OCI-LY1 (cell line): ENCODE data around the gene SLC31A1.

Experiments
- H2AFZ ChIP-seq: fragments of 200-600 bp; sonication (generic), shearing (Covaris generic); 2 replicates; pipeline ENCODE4 v1.6.0; 2014; ENCODE audit warnings: antibody characterized with exemption, mild to moderate bottlenecking, low read length
- H3F3A ChIP-seq: fragments of 200-600 bp; sonication (generic), shearing (Covaris generic); 2 replicates; pipeline ENCODE4 v1.6.0; 2014; ENCODE audit warnings: mild to moderate bottlenecking, antibody characterized with exemption, low read length, moderate library complexity; ENCODE audit not compliant: insufficient read depth
- H3K27ac ChIP-seq: fragments of 200-600 bp; sonication (generic); 2 replicates; pipeline ENCODE4 v1.5.1; 2014; ENCODE audit warnings: low read length, mixed run types, mild to moderate bottlenecking, low read depth; ENCODE audit not compliant: poor library complexity, severe bottlenecking
- H3K27me3 ChIP-seq: fragments of 200-600 bp; sonication (generic); 2 replicates; pipeline ENCODE4 v1.6.0; 2014; ENCODE audit warnings: antibody characterized with exemption, mild to moderate bottlenecking, low read length, moderate library complexity; ENCODE audit not compliant: insufficient read depth
- H3K36me3 ChIP-seq: fragments of 200-600 bp; sonication (generic); 2 replicates; pipeline ENCODE4 v1.6.1; 2014; ENCODE audit warnings: mild to moderate bottlenecking, antibody characterized with exemption, low read length, moderate library complexity, mixed read lengths; ENCODE audit not compliant: insufficient read depth
- H3K4me1 ChIP-seq: fragments of 200-600 bp; sonication (generic); 2 replicates; pipeline ENCODE4 v1.5.1; 2014; ENCODE audit warnings: mild to moderate bottlenecking, low read length, moderate library complexity; ENCODE audit not compliant: insufficient read depth, severe bottlenecking
- H3K4me2 ChIP-seq: fragments of 200-600 bp; sonication (generic), shearing (Covaris generic); 2 replicates; pipeline ENCODE4 v1.6.1; 2014; ENCODE audit warnings: low read length
- H3K4me3 ChIP-seq: fragments of 200-600 bp; sonication (generic); 2 replicates; pipeline ENCODE4 v1.5.1; 2014; ENCODE audit warnings: low read length, low read depth, mild to moderate bottlenecking, mixed read lengths; ENCODE audit not compliant: poor library complexity, severe bottlenecking
- H3K79me2 ChIP-seq: fragments of 200-600 bp; shearing (Covaris generic); 2 replicates; pipeline ENCODE4 v1.6.1; 2016; ENCODE audit warnings: mixed run types, low read length, mixed read lengths; ENCODE audit not compliant: insufficient read depth
- H3K9ac ChIP-seq: fragments of 200-600 bp; sonication (generic), shearing (Covaris generic); 2 replicates; pipeline ENCODE4 v1.6.1; 2014; ENCODE audit warnings: mild to moderate bottlenecking, low read length, mixed read lengths
- H3K9me2 ChIP-seq: fragments of 200-600 bp; sonication (generic), shearing (Covaris generic); 2 replicates; pipeline ENCODE4 v1.6.1; 2014; ENCODE audit warnings: low read depth, mild to moderate bottlenecking, low read length, mixed read lengths
- H3K9me3 ChIP-seq: fragments of 200-600 bp; shearing (Covaris generic); 2 replicates; pipeline ENCODE4 v1.6.1; 2014; ENCODE audit warnings: low read length, mixed read lengths
- H4K20me1 ChIP-seq: fragments of 200-600 bp; sonication (generic), shearing (Covaris generic); 2 replicates; pipeline ENCODE4 v1.6.0; 2016; ENCODE audit warnings: mild to moderate bottlenecking, low read length; ENCODE audit not compliant: insufficient read depth
- EZH2 ChIP-seq: fragments of 200-600 bp; sonication (generic), shearing (Covaris generic); IDR thresholded peaks from 2 replicates; pipeline ENCODE4 v1.8.0; 2017; ENCODE audit warnings: borderline replicate concordance, mixed run types, mild to moderate bottlenecking, antibody characterized with exemption, low read length, moderate library complexity, mixed read lengths
- TF ChIP-seq, protein P1 (sequence below): fragments of 200-600 bp; sonication (generic), shearing (Covaris generic); IDR thresholded peaks from 2 replicates; pipeline ENCODE4 v1.5.1; 2017; ENCODE audit warnings: mild to moderate bottlenecking, antibody characterized with exemption, low read length, moderate library complexity, mixed read lengths

SLC31A1 gene

DNA sequence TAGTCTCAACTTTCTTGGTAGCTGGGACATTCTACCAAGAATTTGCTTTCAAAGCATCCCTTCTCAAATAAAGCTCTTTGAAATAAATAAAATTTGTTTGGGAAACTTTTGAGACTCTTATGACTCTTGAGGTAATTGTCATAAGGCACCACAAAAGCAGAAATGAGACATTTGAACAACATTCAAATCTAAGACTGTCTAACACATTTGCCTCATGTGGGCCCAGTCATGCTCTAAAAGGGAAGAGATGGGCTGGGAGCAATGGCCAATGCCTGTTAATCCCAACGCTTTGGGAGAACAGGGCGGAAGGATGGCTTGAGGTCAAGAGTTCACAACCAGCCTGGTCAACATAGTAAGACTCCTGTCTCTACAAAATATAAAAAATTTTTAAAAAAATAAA, 44.1 kb upstream of the SLC31A1 start:
- H3K27ac ChIP-seq, result no peak overlapping the region
- H3K4me1 ChIP-seq, result no peaks in the 10 kb centered on the region
- TF ChIP-seq, protein P1, sequence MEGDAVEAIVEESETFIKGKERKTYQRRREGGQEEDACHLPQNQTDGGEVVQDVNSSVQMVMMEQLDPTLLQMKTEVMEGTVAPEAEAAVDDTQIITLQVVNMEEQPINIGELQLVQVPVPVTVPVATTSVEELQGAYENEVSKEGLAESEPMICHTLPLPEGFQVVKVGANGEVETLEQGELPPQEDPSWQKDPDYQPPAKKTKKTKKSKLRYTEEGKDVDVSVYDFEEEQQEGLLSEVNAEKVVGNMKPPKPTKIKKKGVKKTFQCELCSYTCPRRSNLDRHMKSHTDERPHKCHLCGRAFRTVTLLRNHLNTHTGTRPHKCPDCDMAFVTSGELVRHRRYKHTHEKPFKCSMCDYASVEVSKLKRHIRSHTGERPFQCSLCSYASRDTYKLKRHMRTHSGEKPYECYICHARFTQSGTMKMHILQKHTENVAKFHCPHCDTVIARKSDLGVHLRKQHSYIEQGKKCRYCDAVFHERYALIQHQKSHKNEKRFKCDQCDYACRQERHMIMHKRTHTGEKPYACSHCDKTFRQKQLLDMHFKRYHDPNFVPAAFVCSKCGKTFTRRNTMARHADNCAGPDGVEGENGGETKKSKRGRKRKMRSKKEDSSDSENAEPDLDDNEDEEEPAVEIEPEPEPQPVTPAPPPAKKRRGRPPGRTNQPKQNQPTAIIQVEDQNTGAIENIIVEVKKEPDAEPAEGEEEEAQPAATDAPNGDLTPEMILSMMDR, result no peak
- no peak for TF ChIP-seq EZH2
- no peaks in the 10 kb centered on the region for H4K20me1 ChIP-seq
- no peak overlapping the region for H3K4me3 ChIP-seq
- no peak overlapping the region for H3K4me2 ChIP-seq
- no peaks in the 10 kb centered on the region for H3K27me3 ChIP-seq
- no peaks in the 10 kb centered on the region for H3K79me2 ChIP-seq
- H3K9me3 ChIP-seq, result no peaks in the 10 kb centered on the region
- H3K9me2 ChIP-seq, result no peaks in the 10 kb centered on the region
- H3K9ac ChIP-seq, result no peak overlapping the region
- H2AFZ ChIP-seq, result no peak overlapping the region
- peaks cover 93% of the 10 kb centered on the region for H3K36me3 ChIP-seq
- no peaks in the 10 kb centered on the region for H3F3A ChIP-seq

DNA sequence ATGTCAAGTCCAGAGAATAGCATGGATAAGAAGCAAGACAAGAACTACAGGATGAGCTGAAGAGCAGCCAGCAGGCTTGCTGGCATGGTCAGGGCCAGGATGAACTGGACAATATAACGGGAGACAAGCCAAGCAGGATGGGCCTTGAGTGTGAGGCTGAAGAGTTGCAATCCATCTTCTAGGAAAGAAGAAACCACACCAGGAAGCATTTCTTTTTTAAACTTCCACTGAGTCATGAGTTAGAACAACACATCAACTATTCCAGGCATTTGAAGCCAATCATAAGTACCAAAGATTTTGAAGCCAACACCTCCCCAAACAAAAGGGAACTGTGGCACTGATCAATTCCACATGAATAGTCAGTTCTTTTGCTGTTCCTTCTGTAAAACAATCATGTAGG, 43.3 kb upstream of the SLC31A1 start:
- H3K27ac ChIP-seq, result no peak overlapping the region
- H3K79me2 ChIP-seq, result no peaks in the 10 kb centered on the region
- no peak overlapping the region for H3K4me2 ChIP-seq
- H3F3A ChIP-seq, result no peaks in the 10 kb centered on the region
- H3K4me1 ChIP-seq, result no peaks in the 10 kb centered on the region
- no peaks in the 10 kb centered on the region for H4K20me1 ChIP-seq
- H3K9me2 ChIP-seq, result no peaks in the 10 kb centered on the region
- H3K27me3 ChIP-seq, result no peaks in the 10 kb centered on the region
- peaks cover 93% of the 10 kb centered on the region for H3K36me3 ChIP-seq
- H3K9me3 ChIP-seq, result no peaks in the 10 kb centered on the region
- no peak overlapping the region for H3K4me3 ChIP-seq
- TF ChIP-seq, protein P1, result no peak
- no peak for TF ChIP-seq EZH2
- no peak overlapping the region for H2AFZ ChIP-seq
- no peak overlapping the region for H3K9ac ChIP-seq

DNA sequence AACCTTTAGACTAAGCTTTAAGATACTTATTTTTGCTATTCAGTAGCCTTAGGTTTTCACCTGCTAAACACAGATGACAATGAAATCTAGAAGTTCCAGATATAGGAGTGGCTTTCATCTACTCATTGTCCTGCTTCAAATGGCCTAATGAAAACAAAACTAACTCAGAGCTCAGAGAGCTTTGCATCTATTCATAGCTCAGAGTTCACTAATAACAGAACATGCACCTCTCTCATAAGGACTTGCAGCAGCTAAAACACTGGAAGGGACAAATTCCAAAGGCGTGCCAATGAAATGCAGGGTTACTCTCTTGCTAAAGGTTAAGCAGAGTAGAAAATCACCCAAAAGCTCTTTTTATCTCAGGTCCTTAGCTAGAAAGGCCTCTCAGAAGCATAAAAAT, 41.5 kb upstream of the SLC31A1 start:
- TF ChIP-seq, protein P1, result no peak
- TF ChIP-seq EZH2, result no peak
- no peaks in the 10 kb centered on the region for H3F3A ChIP-seq
- no peak overlapping the region for H3K4me3 ChIP-seq
- no peaks in the 10 kb centered on the region for H3K9me2 ChIP-seq
- no peak overlapping the region for H2AFZ ChIP-seq
- no peak overlapping the region for H3K9ac ChIP-seq
- H3K27ac ChIP-seq, result no peak overlapping the region
- H3K4me1 ChIP-seq, result no peaks in the 10 kb centered on the region
- no peaks in the 10 kb centered on the region for H3K9me3 ChIP-seq
- H4K20me1 ChIP-seq, result no peaks in the 10 kb centered on the region
- no peaks in the 10 kb centered on the region for H3K79me2 ChIP-seq
- no peaks in the 10 kb centered on the region for H3K27me3 ChIP-seq
- H3K36me3 ChIP-seq, result peaks cover 95% of the 10 kb centered on the region
- no peak overlapping the region for H3K4me2 ChIP-seq
